Stromal cell of bone marrow (primary cell): ENCODE measurements around the gene SRGAP2C.
A peak's percentile ranks its signal among the peaks of the same experiment; 100 is the strongest.
"Not testable (repeated sequence)": the region's sequence is repeated elsewhere in the genome, so short reads cannot be mapped to it uniquely, and the experiment has no call there.

ENCODE experiments used
- DNase-seq: peaks from one replicate; pipeline ENCODE4 v3.0.0-alpha.2; 2012; ENCODE audit warnings: low read depth

Gene SRGAP2C

GRCh38 chr1:121339611-121340010 is 154.8 kb downstream of the SRGAP2C start:
- not testable (repeated sequence) for DNase-seq

- DNase-seq: not testable (repeated sequence)
Measured at GRCh38 chr1:121343311-121343906, 158.6 kb downstream of the SRGAP2C start.

- DNase-seq: not testable (repeated sequence)
Measured at GRCh38 chr1:121344355-121344754, 159.6 kb downstream of the SRGAP2C start.

DNA sequence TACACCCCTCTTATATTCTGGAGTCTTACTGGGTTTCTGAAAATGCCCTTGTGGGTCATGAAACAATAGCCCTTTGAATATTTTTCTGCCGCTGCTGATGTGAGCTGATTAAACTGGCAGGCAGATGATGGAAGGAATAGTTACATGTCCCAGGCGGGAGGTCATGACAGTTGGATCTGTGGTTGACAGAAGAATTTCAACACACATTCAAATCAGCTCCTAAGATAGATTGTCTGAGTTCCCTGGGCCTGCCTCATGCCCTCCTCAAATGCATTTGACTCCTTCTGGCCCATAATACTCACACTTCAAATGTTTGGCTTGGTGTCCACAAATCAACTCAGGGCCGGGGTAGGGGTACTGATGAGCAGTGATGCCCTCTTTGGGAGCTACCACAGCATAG is 161.9 kb downstream of the SRGAP2C start:
- not testable (repeated sequence) for DNase-seq

- DNase-seq: not testable (repeated sequence)
Measured at GRCh38 chr1:121347476-121347875, 162.7 kb downstream of the SRGAP2C start.

DNA sequence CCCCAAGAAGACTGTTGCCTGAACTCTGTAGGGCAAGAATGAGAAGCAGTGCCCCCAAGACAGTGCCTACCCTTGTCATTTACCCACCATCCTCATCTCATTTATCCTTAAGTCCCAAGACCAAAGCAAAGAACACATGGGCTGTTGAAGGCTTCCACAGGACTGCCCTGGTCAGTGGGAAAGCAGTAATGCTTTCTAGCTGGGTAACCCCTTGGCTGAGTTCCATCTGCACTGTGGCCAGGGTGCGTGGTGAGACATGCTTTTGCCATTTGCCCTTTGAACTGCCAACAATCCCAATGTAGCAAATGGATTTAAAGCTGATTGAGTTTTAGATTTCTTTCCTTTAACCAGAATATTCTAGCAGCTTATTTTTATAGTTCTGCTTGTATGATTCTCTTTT is 163.3 kb downstream of the SRGAP2C start:
- DNase-seq: not testable (repeated sequence)

GRCh38 chr1:121349332-121349967 is 164.7 kb downstream of the SRGAP2C start:
- DNase-seq: not testable (repeated sequence)

GRCh38 chr1:121355711-121356420 is 171.1 kb downstream of the SRGAP2C start:
- DNase-seq: not testable (repeated sequence)

GRCh38 chr1:121356819-121357218 is 172.0 kb downstream of the SRGAP2C start:
- not testable (repeated sequence) for DNase-seq

- not testable (repeated sequence) for DNase-seq
Measured at GRCh38 chr1:121360531-121360930, 175.8 kb downstream of the SRGAP2C start.

- DNase-seq: not testable (repeated sequence)
Measured at GRCh38 chr1:121361451-121362233, 176.9 kb downstream of the SRGAP2C start.

- DNase-seq: not testable (repeated sequence)
Measured at GRCh38 chr1:121362234-121362883, 177.6 kb downstream of the SRGAP2C start.

DNA sequence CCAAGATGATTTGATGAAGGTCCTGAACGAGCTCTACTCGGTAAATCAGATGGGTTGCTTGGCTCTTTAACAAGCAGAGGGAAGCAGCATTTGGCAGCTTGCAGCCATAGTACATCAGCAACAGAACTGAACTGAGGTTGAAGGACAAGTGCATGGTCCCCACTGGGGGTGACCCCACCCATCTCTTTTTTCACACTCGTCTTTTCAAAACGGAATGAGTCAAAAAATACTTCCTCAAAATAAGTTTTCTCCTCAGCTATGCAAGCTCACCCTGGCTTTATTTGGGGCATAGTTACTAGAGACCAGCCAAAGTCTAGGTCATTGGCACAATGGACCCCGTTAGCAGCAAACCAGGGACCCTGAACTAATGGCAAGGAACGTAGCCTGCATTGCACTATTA is 180.5 kb downstream of the SRGAP2C start:
- DNase-seq: not testable (repeated sequence)

GRCh38 chr1:121365723-121366122 is 180.9 kb downstream of the SRGAP2C start:
- peak; percentile 4 for DNase-seq

DNA sequence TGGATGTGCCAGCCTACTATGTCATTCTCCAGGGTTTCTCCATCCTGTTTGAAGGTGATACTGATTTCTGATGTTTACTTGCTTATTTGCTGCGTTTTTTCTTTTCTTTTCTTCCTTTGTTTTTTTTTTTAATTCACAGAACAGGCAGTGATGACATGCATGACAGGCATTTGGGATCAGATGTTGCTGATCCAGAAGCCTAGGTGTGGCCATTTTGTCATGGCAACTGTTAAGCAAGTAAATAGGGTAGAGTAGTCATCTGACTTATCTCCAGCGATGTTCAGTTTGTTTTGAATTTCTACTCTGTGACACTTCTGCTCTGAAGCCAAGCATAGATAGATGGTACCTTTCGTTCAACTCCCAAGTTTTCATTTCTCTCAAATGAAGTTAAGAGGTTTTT is 181.4 kb downstream of the SRGAP2C start:
- not testable (repeated sequence) for DNase-seq

GRCh38 chr1:121368910-121369309 is 184.1 kb downstream of the SRGAP2C start:
- not testable (repeated sequence) for DNase-seq

DNA sequence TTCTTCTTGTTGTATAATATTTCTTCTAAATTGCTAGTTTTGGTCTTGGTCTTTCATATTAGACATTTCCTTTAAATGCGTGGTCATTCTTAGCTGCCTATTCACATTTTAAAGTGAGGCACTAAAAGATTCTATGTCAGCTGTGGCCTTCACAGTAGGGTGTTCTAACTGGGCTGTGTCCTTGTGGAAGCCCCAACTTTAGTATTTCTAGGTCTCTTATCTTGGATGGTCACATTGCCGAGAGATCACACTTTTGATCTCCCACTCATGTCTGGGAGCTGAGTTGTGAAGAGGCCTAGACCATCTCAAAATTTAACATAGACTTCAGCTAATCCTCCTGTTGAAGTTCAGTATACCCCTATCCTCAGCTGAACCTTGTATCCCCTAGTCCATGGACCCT is 185.2 kb downstream of the SRGAP2C start:
- DNase-seq: not testable (repeated sequence)

DNA sequence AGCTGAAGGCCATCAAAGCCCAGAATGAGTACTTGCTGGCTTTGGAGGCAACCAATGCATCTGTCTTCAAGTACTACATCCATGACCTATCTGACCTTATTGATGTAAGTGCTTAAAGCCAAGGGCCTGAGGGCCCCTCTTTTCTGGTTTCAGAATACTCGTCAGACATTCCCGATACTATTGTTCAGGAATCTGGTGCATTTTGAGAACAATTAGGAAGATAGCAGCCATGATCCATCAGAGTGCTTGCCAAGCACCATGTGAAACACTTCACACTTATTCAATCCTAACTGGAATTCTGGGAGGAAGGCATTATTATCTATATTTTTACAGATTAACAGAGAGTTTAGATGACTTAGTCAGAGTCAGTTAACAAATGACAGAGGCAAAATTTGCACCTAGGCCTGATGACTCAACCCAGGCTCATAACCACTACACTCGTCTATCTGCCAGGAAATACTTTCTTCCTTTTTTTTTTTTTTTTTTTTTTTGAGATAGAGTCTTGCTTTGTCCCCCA is 190.1 kb downstream of the SRGAP2C start:
- not testable (repeated sequence) for DNase-seq

GRCh38 chr1:121376986-121377385 is 192.2 kb downstream of the SRGAP2C start:
- DNase-seq: not testable (repeated sequence)

DNA sequence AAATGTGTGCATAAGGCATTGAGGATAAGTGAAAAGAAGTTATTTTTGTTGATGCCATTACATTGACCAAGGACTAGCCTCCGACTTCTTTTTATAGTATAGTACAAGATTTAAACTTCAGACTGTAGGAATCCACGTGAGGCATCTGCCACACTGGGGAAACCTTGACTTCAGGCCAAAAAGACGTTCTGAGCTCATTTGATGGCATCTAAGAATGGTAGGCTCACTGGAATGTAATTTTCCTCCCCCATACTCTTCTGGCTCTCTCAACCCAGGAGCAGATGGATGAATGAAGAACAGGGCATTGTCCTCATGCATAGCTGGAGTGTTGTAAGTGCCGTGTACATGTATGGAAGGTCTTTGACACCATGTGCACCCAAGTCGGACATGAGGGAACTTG is 194.0 kb downstream of the SRGAP2C start:
- not testable (repeated sequence) for DNase-seq

DNA sequence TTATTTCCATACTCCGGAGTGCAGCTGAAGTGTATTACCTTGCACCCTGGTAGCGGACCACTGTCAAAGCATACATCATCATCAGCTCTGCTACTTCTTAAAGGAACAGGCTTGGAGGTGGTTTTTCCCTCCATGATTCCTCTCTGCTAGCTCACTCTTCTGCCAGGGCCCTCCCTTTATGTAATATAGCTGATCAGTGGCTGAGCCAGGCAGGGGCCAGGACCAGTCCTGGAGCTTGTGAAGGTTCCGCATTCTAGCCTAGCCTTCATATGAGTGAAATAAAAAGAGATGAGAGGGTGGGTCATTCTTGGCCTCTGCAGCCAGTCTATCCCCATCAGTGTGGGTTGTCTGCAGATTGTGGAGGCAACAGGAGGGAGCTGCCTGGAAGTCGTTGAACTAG is 200.0 kb downstream of the SRGAP2C start:
- peak; percentile 12 for DNase-seq
